Dendritic cell treated with granulocyte-macrophage colony-stimulating factor and Interleukin-4, amounts not matched to agents 40 ng/mL and 50 ng/mL, for 4 days (primary cell): ENCODE measurements around the gene WDR55.

Experiments used
- H3K27ac Mint-ChIP-seq: one replicate; pipeline ENCODE4 v1.8.0; 2022; ENCODE audit warnings: mild to moderate bottlenecking, mixed read lengths
- H3K27me3 Mint-ChIP-seq: one replicate; pipeline ENCODE4 v1.8.0; 2022; ENCODE audit warnings: mild to moderate bottlenecking, mixed read lengths
- H3K36me3 Mint-ChIP-seq: one replicate; pipeline ENCODE4 v1.8.0; 2022; ENCODE audit warnings: low read depth, mixed read lengths
- H3K4me1 Mint-ChIP-seq: one replicate; pipeline ENCODE4 v1.8.0; 2022; ENCODE audit warnings: low read depth, mixed read lengths
- H3K4me3 Mint-ChIP-seq: one replicate; pipeline ENCODE4 v1.8.0; 2022; ENCODE audit warnings: mild to moderate bottlenecking, moderate library complexity, mixed read lengths
- H3K9me3 Mint-ChIP-seq: one replicate; pipeline ENCODE4 v1.8.0; 2022; ENCODE audit warnings: mixed read lengths
- intact Hi-C: fragments of 100-400 bp; cut with micrococcal nuclease; formaldehyde crosslinking; loops from one replicate; pipeline ENCODE4 v1.15.0; 2022

The WDR55 gene

DNA sequence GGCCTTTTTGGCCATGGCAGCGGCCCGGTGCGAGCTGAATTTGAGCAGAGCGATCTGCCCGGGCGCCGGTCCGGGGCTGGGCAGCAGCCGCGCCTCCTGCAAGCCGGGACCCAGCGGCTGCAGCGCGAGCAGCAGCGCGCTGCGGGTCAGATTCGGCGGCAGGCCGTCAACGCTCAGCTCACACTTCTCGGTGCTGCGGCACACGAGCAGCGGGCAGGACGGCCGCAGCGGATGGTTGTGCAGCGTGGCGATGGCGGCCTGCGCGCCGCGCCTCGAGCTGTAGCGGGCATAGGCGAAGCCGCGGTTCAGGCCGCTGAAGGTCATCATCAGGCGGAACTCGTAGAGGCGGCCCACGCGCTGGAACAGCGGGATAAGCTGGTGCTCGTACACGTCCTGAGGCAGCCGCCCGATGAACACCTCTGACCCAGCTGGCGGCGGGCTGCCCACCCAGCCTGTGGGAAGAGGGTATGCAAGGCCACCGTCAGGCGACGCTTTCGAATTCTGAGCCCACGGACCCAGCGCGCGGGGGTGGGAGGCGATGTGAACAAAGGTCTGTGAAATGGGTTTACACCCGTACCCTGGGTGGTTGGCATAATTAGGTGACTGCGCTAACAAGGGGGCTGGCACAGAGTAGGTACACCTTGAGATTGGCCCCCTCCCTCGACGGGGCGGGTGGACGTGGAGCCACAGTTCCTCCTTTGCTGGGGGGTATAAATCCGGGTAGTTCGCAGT lies 7.9 kb downstream of the WDR55 start:
- Mint-ChIP-seq H3K4me3 (no peak overlapping the region), H3K27ac (no peak overlapping the region), H3K4me1 (peaks cover 6% of the 10 kb centered on the region)

DNA sequence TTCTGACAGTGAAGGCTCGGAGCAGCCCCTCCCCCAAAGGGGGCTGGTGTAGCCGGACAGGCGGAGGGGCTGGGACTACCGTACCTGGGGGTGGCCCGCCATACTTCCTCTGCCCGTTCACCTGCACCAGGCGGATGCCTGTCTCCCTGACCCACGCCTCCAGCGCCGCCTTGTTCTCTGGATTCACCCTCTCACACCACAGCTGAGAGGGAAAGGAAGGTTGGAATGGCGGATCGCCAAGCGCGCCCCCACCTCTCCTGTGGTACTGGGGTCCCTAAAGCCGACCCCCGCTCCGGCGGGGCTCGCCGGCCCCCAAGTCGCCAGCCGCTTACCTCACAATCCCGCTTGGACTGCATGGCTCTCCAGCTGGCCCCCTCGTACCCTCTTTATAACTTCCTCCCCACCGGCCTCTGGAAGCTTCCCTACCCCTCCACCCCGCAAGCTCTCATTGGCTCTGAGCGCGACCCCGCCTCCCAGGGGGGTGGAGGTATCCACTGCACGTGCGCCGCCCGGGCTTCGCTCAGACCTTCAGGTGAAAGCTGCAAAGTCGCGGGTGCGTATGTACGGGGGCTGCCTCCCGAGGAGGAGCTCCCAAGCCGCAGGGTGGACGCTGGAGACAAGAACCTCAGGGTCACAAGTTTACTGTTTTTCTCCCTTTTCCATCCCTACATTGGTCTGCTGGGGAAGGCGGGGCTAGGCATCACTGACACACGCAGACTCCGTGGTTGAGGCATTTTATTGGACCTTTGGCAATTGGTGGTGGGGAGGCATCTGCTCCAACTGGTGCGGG lies 8.7 kb downstream of the WDR55 start, which contains the start of gene DND1:
DND1 (minus strand) TSS at position 390 of the 790 bp plus-strand sequence; CDS start at position 356, 34 bp downstream.
- intact Hi-C loops, result no loop called here
- H3K27ac Mint-ChIP-seq, result no peak within 1 kb of the TSS
- H3K36me3 Mint-ChIP-seq, result peaks cover 100% of the 10 kb centered on the region
- H3K9me3 Mint-ChIP-seq, result no peaks in the 10 kb centered on the region
- H3K4me1 Mint-ChIP-seq, result no peaks in the 10 kb centered on the region
- no peak within 1 kb of the TSS for H3K4me3 Mint-ChIP-seq
- H3K27me3 Mint-ChIP-seq, result no peaks in the 10 kb centered on the region

More for the DNA sequence above, 7.9 kb downstream of the WDR55 start:
- Mint-ChIP-seq H3K9me3 (no peaks in the 10 kb centered on the region), H3K27me3 (no peaks in the 10 kb centered on the region), H3K36me3 (peaks cover 100% of the 10 kb centered on the region)
- intact Hi-C loops, result no loop called here

GRCh38 chr5:140674211-140674610 lies 9.5 kb downstream of the WDR55 start:
- intact Hi-C loops, result no loop called here
- Mint-ChIP-seq H3K27me3 (no peaks in the 10 kb centered on the region), H3K4me1 (no peaks in the 10 kb centered on the region), H3K4me3 (no peak overlapping the region), H3K27ac (no peak overlapping the region), H3K36me3 (peaks cover 100% of the 10 kb centered on the region), H3K9me3 (no peaks in the 10 kb centered on the region)

DNA sequence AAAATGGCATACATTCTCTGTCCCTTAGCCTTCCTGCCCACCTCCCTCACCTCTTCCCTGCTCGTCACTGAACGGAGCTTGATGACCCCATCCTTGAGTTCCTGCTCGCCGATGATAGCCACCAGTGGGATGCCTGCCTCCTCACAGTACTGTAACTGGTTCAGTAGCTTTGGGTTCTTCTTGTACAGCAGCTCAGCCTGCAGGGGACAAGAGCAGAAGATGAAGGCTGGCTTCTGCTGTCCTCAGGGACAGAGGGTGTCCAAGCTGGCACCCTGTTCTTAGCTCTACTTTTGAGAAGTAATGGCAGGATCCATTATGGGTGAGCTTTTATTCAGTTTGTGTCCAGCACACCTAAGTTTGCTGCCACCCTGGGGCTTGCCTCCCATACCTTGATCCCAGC lies 9.9 kb downstream of the WDR55 start:
- Mint-ChIP-seq H3K4me3 (no peak overlapping the region), H3K4me1 (no peaks in the 10 kb centered on the region), H3K27ac (peak overlapping the region; percentile 6), H3K9me3 (no peaks in the 10 kb centered on the region), H3K27me3 (no peaks in the 10 kb centered on the region), H3K36me3 (peaks cover 100% of the 10 kb centered on the region)
- intact Hi-C loops, result no loop called here

DNA sequence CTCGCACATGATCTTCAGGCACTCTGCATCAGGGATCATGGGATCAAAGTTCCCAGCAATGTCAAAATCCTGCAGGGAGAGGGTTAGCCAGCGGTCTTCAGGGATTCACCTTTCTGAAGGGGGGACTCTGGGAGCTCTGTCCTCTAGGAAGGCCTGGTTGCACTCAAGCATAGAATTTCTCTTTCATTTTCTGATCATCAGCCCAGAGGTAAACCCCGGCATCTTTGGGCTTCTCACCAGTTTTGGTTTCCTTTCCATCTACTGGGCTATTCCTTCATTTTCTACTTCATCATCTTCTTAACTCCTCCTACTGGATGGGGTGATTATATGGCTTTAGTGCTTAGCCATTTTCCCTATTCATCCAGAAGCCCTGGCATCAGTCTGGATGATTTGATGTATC lies 13.2 kb downstream of the WDR55 start:
- H3K27me3 Mint-ChIP-seq, result no peaks in the 10 kb centered on the region
- H3K4me3 Mint-ChIP-seq, result no peak overlapping the region
- H3K36me3 Mint-ChIP-seq, result peaks cover 95% of the 10 kb centered on the region
- H3K27ac Mint-ChIP-seq, result no peak overlapping the region
- intact Hi-C loops, result no loop called here
- no peaks in the 10 kb centered on the region for H3K9me3 Mint-ChIP-seq
- no peaks in the 10 kb centered on the region for H3K4me1 Mint-ChIP-seq

GRCh38 chr5:140678993-140679392 lies 14.3 kb downstream of the WDR55 start:
- Mint-ChIP-seq H3K36me3 (peaks cover 95% of the 10 kb centered on the region), H3K9me3 (no peaks in the 10 kb centered on the region)

GRCh38 chr5:140690376-140690932 lies 25.8 kb downstream of the WDR55 start:
- Mint-ChIP-seq H3K27me3 (no peaks in the 10 kb centered on the region), H3K4me1 (peaks cover 26% of the 10 kb centered on the region), H3K27ac (peak overlapping the region; percentile 92), H3K4me3 (peak overlapping the region; percentile 98), H3K9me3 (no peaks in the 10 kb centered on the region), H3K36me3 (peaks cover 74% of the 10 kb centered on the region)
- intact Hi-C loops, result loop anchor here (2.0 to 10.0 kb wide), 3 partner anchors 43 to 286 kb away; partner anchors contain the start of genes ANKHD1, EIF4EBP3, IK and NDUFA2

More at GRCh38 chr5:140678993-140679392, 14.3 kb downstream of the WDR55 start:
- intact Hi-C loops, result no loop called here
- Mint-ChIP-seq H3K27me3 (no peaks in the 10 kb centered on the region), H3K27ac (no peak overlapping the region), H3K4me1 (no peaks in the 10 kb centered on the region), H3K4me3 (no peak overlapping the region)

DNA sequence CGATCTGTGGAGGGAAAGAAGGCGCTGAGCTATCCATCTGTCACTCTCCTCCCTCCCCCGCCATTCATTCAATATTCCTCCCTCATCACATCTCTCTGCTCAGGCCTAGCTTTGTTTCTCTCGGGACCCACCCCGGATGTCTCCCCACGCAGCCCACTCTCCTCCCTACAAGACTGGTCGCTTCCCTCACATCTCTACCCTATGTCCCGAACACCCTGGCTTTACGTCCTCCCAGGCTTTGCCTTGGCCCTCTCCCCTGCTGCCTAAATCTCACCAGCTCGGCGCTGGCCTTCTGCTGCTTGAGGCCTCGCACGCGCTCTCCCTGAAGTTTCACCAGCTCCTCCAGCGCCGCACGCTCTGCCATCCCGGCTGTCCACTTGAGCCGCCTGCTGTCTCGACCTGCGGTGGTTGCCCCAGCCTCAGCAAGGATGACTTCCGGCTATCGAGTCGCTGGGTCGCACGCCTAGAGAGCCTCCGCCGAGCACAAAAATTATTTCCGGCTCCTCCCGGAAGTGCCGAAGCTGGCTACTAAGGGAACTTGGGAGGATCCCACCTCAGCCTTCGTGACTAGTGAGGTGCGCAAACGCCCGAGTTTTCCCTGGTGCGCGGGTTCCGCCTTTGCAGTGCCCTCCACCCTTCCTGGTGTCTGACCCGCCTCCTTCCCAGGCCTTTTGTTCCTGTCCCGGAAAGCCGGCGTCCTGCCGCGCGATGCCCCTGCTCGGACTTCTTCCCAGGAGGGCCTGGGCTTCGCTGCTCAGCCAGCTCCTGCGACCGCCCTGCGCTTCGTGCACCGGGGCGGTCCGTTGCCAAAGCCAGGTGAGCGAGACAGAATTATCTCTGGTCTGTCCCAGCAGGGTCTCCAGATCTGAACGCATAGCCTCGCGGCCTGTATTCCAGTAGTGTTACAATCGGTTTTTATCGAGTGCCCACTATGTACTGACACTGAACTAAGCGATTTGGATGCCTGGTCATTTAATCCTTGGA lies 26.5 kb downstream of the WDR55 start, which contains the start of the genes HARS1 and HARS2:
HARS1 (minus strand) TSS at position 430 of the 984 bp plus-strand sequence; CDS start at position 364, 66 bp downstream.
HARS2 (plus strand) TSS at position 515 of the 984 bp plus-strand sequence; CDS start at position 709, 194 bp downstream.
- Mint-ChIP-seq H3K9me3 (no peaks in the 10 kb centered on the region), H3K27ac (peak within 1 kb of the TSS; percentile 92), H3K4me1 (peaks cover 26% of the 10 kb centered on the region), H3K4me3 (peak within 1 kb of the TSS; percentile 98), H3K27me3 (no peaks in the 10 kb centered on the region), H3K36me3 (peaks cover 74% of the 10 kb centered on the region)
- intact Hi-C loops, result loop anchor here (1.0 to 10.0 kb wide), 4 partner anchors 27 to 286 kb away; partner anchors contain the start of genes ANKHD1, EIF4EBP3, IK and NDUFA2

DNA sequence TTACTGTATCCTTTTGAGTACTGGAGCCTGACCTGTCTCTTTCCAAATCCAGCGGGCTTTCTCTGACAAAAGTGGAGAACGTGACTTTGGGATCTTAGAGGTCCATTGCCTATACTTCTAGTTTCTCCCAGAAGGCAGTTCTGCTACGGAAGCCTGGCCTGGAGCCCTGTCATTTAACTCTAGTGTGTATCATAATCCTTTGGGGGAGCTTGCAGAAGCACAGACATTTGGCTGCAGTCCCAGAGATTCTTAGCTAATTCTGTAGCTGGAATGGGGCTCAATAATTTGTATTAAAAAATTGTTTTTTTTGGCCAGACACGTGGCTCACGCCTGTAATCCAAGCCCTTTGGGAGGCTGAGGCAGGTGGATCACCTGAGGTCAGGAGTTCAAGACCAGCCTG lies 29.6 kb downstream of the WDR55 start:
- peaks cover 26% of the 10 kb centered on the region for H3K4me1 Mint-ChIP-seq
- H3K4me3 Mint-ChIP-seq, result no peak overlapping the region
- intact Hi-C loops, result loop anchor here (5.0 to 10.0 kb wide), 2 partner anchors 47 to 289 kb away; partner anchors contain the start of genes ANKHD1, IK and NDUFA2
- no peak overlapping the region for H3K27ac Mint-ChIP-seq
- peaks cover 85% of the 10 kb centered on the region for H3K36me3 Mint-ChIP-seq
- H3K27me3 Mint-ChIP-seq, result no peaks in the 10 kb centered on the region
- H3K9me3 Mint-ChIP-seq, result no peaks in the 10 kb centered on the region

DNA sequence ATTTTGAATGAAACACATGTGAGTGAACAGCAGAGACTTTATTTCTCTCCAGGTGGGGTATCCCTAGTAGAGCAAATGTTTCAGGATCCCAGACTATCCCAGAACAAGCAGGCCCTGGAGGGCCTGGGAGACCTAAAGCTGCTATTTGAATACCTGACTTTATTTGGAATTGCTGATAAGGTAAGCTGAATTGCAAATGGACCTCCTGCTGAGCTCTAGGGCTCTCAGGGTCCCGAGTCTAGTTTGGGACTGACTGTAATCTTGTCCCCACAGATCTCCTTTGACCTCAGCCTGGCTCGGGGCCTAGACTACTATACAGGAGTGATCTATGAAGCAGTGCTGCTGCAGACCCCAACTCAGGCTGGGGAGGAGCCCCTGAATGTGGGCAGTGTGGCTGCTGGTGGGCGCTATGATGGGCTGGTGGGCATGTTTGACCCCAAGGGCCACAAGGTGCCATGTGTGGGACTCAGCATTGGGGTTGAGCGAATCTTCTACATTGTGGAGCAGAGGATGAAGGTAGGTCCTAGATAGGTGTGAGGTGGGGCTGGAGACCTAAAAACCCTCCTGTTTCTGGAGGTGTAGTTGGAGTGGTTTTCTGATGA lies 32.3 kb downstream of the WDR55 start:
- H3K27ac Mint-ChIP-seq, result no peak overlapping the region

DNA sequence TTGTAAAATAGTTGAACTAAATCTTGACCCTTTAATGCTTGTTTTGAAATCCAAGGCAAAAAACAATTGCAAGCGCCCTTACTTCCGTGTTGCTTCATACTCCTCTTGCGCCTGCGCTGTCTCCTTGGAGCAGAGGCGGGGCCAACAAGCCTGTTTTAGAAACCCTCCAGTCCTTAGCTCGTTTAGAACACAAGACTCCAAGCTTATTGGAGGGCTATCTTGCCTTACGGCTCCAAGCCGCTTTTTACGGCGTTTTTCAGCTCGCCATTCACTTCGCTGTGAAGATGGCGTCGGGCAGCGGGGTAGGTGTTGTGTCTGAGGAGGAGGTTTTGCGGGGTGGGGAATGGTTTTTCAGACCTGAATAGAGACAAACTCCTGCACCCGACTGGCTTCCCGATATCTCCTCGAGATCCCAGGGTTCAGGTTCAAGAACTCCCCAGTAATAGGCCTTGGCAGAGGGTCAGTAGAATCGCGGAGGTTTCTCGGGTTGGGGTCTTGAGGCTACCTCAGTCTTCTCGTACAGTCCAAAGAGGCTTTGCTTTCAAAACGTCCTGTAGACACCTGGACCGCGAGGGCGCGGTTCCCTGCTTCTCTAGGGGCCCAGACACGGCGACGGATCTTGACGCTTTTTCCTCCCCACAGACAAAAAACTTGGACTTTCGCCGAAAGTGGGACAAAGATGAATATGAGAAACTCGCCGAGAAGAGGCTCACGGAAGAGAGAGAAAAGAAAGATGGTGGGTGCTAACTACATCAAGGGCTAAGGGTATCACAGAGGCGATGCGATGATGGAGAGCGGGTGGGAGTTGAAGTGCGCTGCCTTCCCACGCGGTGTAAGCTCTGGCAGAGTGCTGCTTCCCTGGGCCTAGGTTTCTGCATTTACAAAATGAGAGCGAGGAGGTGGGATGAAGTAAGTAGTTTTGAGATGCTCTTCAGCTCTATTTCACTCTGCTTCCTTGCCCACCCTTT lies 35.8 kb downstream of the WDR55 start, which contains the start of gene ZMAT2:
ZMAT2 (plus strand) TSS at position 271 of the 968 bp plus-strand sequence; CDS start at position 285, 14 bp downstream.
- H3K36me3 Mint-ChIP-seq, result peaks cover 95% of the 10 kb centered on the region
- H3K4me3 Mint-ChIP-seq, result peak within 1 kb of the TSS; percentile 97

More for the DNA sequence above, 32.3 kb downstream of the WDR55 start:
- intact Hi-C loops, result loop anchor here (10.0 kb wide), 1 partner anchor 292 kb away; the partner anchor contains the start of gene ANKHD1
- H3K9me3 Mint-ChIP-seq, result no peaks in the 10 kb centered on the region
- H3K27me3 Mint-ChIP-seq, result no peaks in the 10 kb centered on the region
- H3K4me3 Mint-ChIP-seq, result no peak overlapping the region
- H3K36me3 Mint-ChIP-seq, result peaks cover 88% of the 10 kb centered on the region
- H3K4me1 Mint-ChIP-seq, result peaks cover 32% of the 10 kb centered on the region

More for the DNA sequence above, 35.8 kb downstream of the WDR55 start, which contains the start of gene ZMAT2:
- H3K9me3 Mint-ChIP-seq, result no peaks in the 10 kb centered on the region
- no peaks in the 10 kb centered on the region for H3K27me3 Mint-ChIP-seq
- H3K4me1 Mint-ChIP-seq, result peaks cover 28% of the 10 kb centered on the region
- intact Hi-C loops, result loop anchor here (1.0 kb wide), 1 partner anchor 11 kb away; no protein-coding TSS in a partner anchor
- peak within 1 kb of the TSS; percentile 94 for H3K27ac Mint-ChIP-seq
